Spleen (tissue), 11 donors: Measurements from ENCODE around the gene CLCN6. TPM values are rescaled to one million over a fixed set of nuclear protein-coding genes. Genes with fewer than 3 reads are reported as not detected.

Source experiments
- DNase-seq: peaks from one replicate; pipeline ENCODE4 v3.0.0-alpha.2; 2020
- H3K27ac ChIP-seq, 8 donors: fragments of 200-600 bp; sonication (generic) in 7 of 8; 1 replicate in 4 of 8; 2 replicates in 4 of 8; pipeline versions ENCODE4 v1.5.0 to v1.8.0; 2016 to 2021; ENCODE audit warnings: inconsistent platforms in 4 of 8, mild to moderate bottlenecking in 4 of 8, moderate library complexity in 1 of 8
- H3K27me3 ChIP-seq, 7 donors: fragments of 200-600 bp; sonication (generic) in 6 of 7; replicated peaks in 1 of 7; 1 replicate in 4 of 7; 2 replicates in 3 of 7; pipeline versions ENCODE4 v1.5.0 to v1.8.0; 2016 to 2021; ENCODE audit warnings: inconsistent platforms in 3 of 7, mild to moderate bottlenecking in 1 of 7
- H3K36me3 ChIP-seq, 6 donors: fragments of 200-600 bp; sonication (generic) in 5 of 6; 1 replicate in 4 of 6; 2 replicates in 2 of 6; pipeline versions ENCODE4 v1.5.0 to v1.8.0; 2016 to 2021; ENCODE audit warnings: inconsistent platforms in 2 of 6
- H3K4me1 ChIP-seq, 6 donors: fragments of 200-600 bp; sonication (generic) in 5 of 6; 1 replicate in 3 of 6; 2 replicates in 3 of 6; pipeline versions ENCODE4 v1.5.0 to v1.8.0; 2016 to 2021; ENCODE audit warnings: inconsistent platforms in 3 of 6
- H3K4me3 ChIP-seq, 8 donors: fragments of 200-600 bp; sonication (generic) in 7 of 8; 1 replicate in 4 of 8; 2 replicates in 4 of 8; pipeline versions ENCODE4 v1.5.0 to v1.8.0; 2016 to 2021; ENCODE audit warnings: inconsistent platforms in 4 of 8, mild to moderate bottlenecking in 4 of 8, moderate library complexity in 2 of 8
- H3K9me3 ChIP-seq, 8 donors: fragments of 200-600 bp; sonication (generic) in 7 of 8; 1 replicate in 4 of 8; 2 replicates in 4 of 8; pipeline versions ENCODE4 v1.5.0 to v1.8.0; 2016 to 2021; ENCODE audit warnings: inconsistent platforms in 4 of 8
- POLR2A ChIP-seq, 3 donors: fragments of 450-650 bp; IDR thresholded peaks; one replicate each; pipeline ENCODE4 v1.5.1; 2017; ENCODE audit warnings: antibody characterized with exemption in 3 of 3, mild to moderate bottlenecking in 1 of 3
- POLR2AphosphoS5 ChIP-seq, 3 donors: sonication (generic); formaldehyde crosslinking; IDR thresholded peaks; one replicate each; pipeline ENCODE4 v1.5.1; 2017; ENCODE audit warnings: antibody characterized with exemption in 3 of 3
- WGBS, 5 donors: extraction: QIAGEN DNeasy Blood & Tissue Kit in 3 of 5; methylation state at CpG; one replicate each; pipeline versions ENCODE4 v1.1.5 to v1.1.7; 2013 to 2018; 5-methylcytosine and 5-hydroxymethylcytosine counted together
- intact Hi-C: fragments of 100-400 bp; cut with DNase I; formaldehyde crosslinking; loops from one replicate; pipeline ENCODE4 v1.15.0; 2023; ENCODE audit warnings: low total_unique reads
- polyA plus RNA-seq, 3 donors: library from polyadenylated mRNA; stranded (reverse); fragments of 200-250 nt; gene quantifications; one replicate each; pipeline ENCODE4 v1.2.1, GENCODE V29; 2013
- total RNA-seq, 7 donors: library from RNA; depleted of rRNA in 3 of 7; stranded (reverse); fragments of >200 nt in 3 of 7; fragmentation: NEBNext Ultra II Directional in 4 of 7; extraction: Animal tissue kit (Norgen Biotek cat#: 25700) in 4 of 7; gene quantifications; one replicate each; pipeline versions ENCODE4 v1.1.0 to v1.2.1, GENCODE V29; 2016 to 2021
- TF ChIP-seq, protein P1 (sequence below), 11 experiments: fragments of 200-600 bp in 7 of 11; fragments of 450-650 bp in 4 of 11; sonication (generic) in 4 of 11; IDR thresholded peaks in 8 of 11; conservative IDR thresholded peaks in 3 of 11; 1 replicate in 7 of 11; 2 replicates in 4 of 11; pipeline versions ENCODE4 v1.4.0 to v1.8.0; 2016 to 2021; ENCODE audit warnings: antibody characterized with exemption in 11 of 11, inconsistent platforms in 4 of 11, mild to moderate bottlenecking in 1 of 11
- donor health status: healthy with polysubstance abuse.
- donor health status: DM: no; HTN: no; CAD: no; lungs with moderate emphysema.
- donor health status: DM: no; HTN: no; CAD: no.
- donor health status: Bipolar disorder and iron deficiency.
- donor health status: healthy.
- donor health status: DM: no; HTN: no; CAD: no.
- donor health status: DM: yes; HTN: yes; CAD: no.

CLCN6 gene
- total and polyA plus RNA-seq, 10 donors = 6.3 to 34.4 (median 23.2) TPM

- H3K4me1 ChIP-seq = peaks cover 14 to 30% (median 20%) of the 10 kb centered on the region in 6 donors
- DNase-seq = no peak
- H3K27me3 ChIP-seq = no peaks in the 10 kb centered on the region
- TF ChIP-seq POLR2AphosphoS5 (IDR thresholded peaks at IDR 0.05) (no peak), POLR2A (IDR thresholded peaks at IDR 0.05) (no peak)
- TF ChIP-seq, protein P1, sequence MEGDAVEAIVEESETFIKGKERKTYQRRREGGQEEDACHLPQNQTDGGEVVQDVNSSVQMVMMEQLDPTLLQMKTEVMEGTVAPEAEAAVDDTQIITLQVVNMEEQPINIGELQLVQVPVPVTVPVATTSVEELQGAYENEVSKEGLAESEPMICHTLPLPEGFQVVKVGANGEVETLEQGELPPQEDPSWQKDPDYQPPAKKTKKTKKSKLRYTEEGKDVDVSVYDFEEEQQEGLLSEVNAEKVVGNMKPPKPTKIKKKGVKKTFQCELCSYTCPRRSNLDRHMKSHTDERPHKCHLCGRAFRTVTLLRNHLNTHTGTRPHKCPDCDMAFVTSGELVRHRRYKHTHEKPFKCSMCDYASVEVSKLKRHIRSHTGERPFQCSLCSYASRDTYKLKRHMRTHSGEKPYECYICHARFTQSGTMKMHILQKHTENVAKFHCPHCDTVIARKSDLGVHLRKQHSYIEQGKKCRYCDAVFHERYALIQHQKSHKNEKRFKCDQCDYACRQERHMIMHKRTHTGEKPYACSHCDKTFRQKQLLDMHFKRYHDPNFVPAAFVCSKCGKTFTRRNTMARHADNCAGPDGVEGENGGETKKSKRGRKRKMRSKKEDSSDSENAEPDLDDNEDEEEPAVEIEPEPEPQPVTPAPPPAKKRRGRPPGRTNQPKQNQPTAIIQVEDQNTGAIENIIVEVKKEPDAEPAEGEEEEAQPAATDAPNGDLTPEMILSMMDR (IDR thresholded peaks at IDR 0.05 in 8 of 11, conservative IDR thresholded peaks at IDR 0.05 in 3 of 11) = no peak
- no peak overlapping the region for H3K27ac ChIP-seq
- H3K36me3 ChIP-seq = peaks cover 17 to 100% (median 87%) of the 10 kb centered on the region in 6 donors
- H3K4me3 ChIP-seq = no peak overlapping the region
- H3K9me3 ChIP-seq = no peaks in the 10 kb centered on the region
- WGBS, 5 donors = 85 to 96% (median 91%) methylated on average over 9 to 11 of the region's 11 CpGs
- intact Hi-C loops = loop anchor here (5.0 kb wide), 1 partner anchor 54 kb away; no protein-coding TSS in a partner anchor
Observed at GRCh38 chr1:11837767-11838348, 31.9 kb downstream of the CLCN6 start.

- WGBS, 5 donors = 64 to 69% (median 66%) methylated on average over 38 to 40 of the region's 40 CpGs
- peak; percentile 94 for DNase-seq
- no peaks in the 10 kb centered on the region for H3K27me3 ChIP-seq
- H3K27ac ChIP-seq = no peak overlapping the region
- TF ChIP-seq, protein P1 (IDR thresholded peaks at IDR 0.05 in 8 of 11, conservative IDR thresholded peaks at IDR 0.05 in 3 of 11) = peak; percentile 88 to 98 (median 94)
- TF ChIP-seq POLR2AphosphoS5 (IDR thresholded peaks at IDR 0.05) (peak; percentile 65 to 74 (median 70)), POLR2A (IDR thresholded peaks at IDR 0.05) (no peak)
- peaks cover 15 to 98% (median 82%) of the 10 kb centered on the region in 6 donors for H3K36me3 ChIP-seq
- no peaks in the 10 kb centered on the region for H3K9me3 ChIP-seq
- intact Hi-C loops = loop anchor here (5.0 kb wide), 1 partner anchor 54 kb away; no protein-coding TSS in a partner anchor
- peaks cover 17 to 37% (median 26%) of the 10 kb centered on the region in 6 donors for H3K4me1 ChIP-seq
- no peak overlapping the region for H3K4me3 ChIP-seq
Observed at GRCh38 chr1:11838349-11839272, 32.6 kb downstream of the CLCN6 start.

- peaks cover 10 to 98% (median 75%) of the 10 kb centered on the region in 6 donors for H3K36me3 ChIP-seq
- H3K4me1 ChIP-seq = peaks cover 17 to 44% (median 27%) of the 10 kb centered on the region in 6 donors
- no peak overlapping the region for H3K27ac ChIP-seq
- no peak overlapping the region for H3K4me3 ChIP-seq
- no peaks in the 10 kb centered on the region for H3K9me3 ChIP-seq
- no peaks in the 10 kb centered on the region for H3K27me3 ChIP-seq
- TF ChIP-seq POLR2AphosphoS5 (IDR thresholded peaks at IDR 0.05) = no peak
- TF ChIP-seq POLR2A (IDR thresholded peaks at IDR 0.05) = no peak
- TF ChIP-seq, protein P1 (IDR thresholded peaks at IDR 0.05 in 8 of 11, conservative IDR thresholded peaks at IDR 0.05 in 3 of 11) = no peak
- DNase-seq = no peak
- intact Hi-C loops = loop anchor here (5.0 kb wide), 1 partner anchor 52 kb away; no protein-coding TSS in a partner anchor
- WGBS, 5 donors = 93 to 96% (median 95%) methylated on average over 19 to 20 of the region's 20 CpGs
Observed at GRCh38 chr1:11839727-11840705, 34.0 kb downstream of the CLCN6 start.
